HepG2 (cell line): ENCODE measurements around the gene DCST2. TPM values are rescaled to one million over a fixed set of nuclear protein-coding genes. Genes with fewer than 3 reads are reported as not detected.

ENCODE experiments used
- ATAC-seq: fragments of 200-7000 bp; cut with Tn5 transposase; 3 replicates; pipeline ENCODE4 v1.9.1; 2020; ENCODE audit warnings: mild to moderate bottlenecking, moderate library complexity
- BruUV-seq: library from RNA; stranded (reverse); fragments of 400-500 nt; replicated peaks from 2 replicates; lab custom pipeline; 2021; lab: Mats Ljungman, UMichigan
- CTCF ChIA-PET: fragments of 300-600 bp; formaldehyde crosslinking; extraction: SDS; loops from one replicate; lab custom pipeline; 2021; ENCODE audit warnings: low total read pairs, inconsistent platforms, low intra/inter-chr PET ratio; lab: Yijun Ruan, JAX
- POLR2A ChIA-PET: fragments of 350-600 bp; sonication (Branson Sonifier 250); formaldehyde crosslinking; loops from one replicate; lab custom pipeline; 2020; ENCODE audit warnings: antibody characterized with exemption, inconsistent platforms; lab: Yijun Ruan, JAX
- DNase-seq: peaks from one replicate; pipeline ENCODE4 v3.0.0-alpha.2; 2015; ENCODE audit warnings: low spot score
- FAIRE-seq: peaks from 3 replicates; lab custom pipeline; 2011; peaks lifted over from hg19 to GRCh38; lab: Jason Lieb, UNC
- H2AFZ ChIP-seq: one replicate; pipeline ENCODE4 v1.6.1; 2011; ENCODE audit warnings: low read length, inconsistent platforms
- H3K27ac ChIP-seq: fragments of 300-600 bp; 3 replicates; pipeline ENCODE4 v1.8.0; 2011; ENCODE audit warnings: mixed run types, mild to moderate bottlenecking, mixed read lengths, low read length, inconsistent platforms; ENCODE audit not compliant: insufficient read depth; ENCODE audit errors: extremely low read length
- H3K27me3 ChIP-seq, 2 experiments: fragments of 200-600 bp in 1 of 2; 2 replicates in 1 of 2; 3 replicates in 1 of 2; pipeline versions ENCODE4 v1.6.0 to v1.8.0; 2011; ENCODE audit warnings: low read length in 2 of 2, mild to moderate bottlenecking in 2 of 2, moderate library complexity in 2 of 2, inconsistent platforms in 1 of 2; ENCODE audit not compliant: insufficient read depth in 2 of 2, control insufficient read depth in 1 of 2
- H3K36me3 ChIP-seq, 2 experiments: fragments of 200-600 bp in 1 of 2; replicated peaks in 1 of 2; 2 replicates in 1 of 2; 3 replicates in 1 of 2; pipeline versions ENCODE4 v1.5.1 to v1.8.0; 2011; ENCODE audit warnings: low read length in 2 of 2, inconsistent platforms in 1 of 2; ENCODE audit not compliant: insufficient read depth in 2 of 2, control insufficient read depth in 1 of 2
- H3K4me1 ChIP-seq: 2 replicates; pipeline ENCODE4 v1.5.1; 2012; ENCODE audit warnings: low read length, inconsistent platforms; ENCODE audit not compliant: insufficient read depth
- H3K4me2 ChIP-seq: 2 replicates; pipeline ENCODE4 v1.6.0; 2011; ENCODE audit warnings: low read depth, low read length, inconsistent platforms
- H3K4me3 ChIP-seq, 3 experiments: fragments of 200-600 bp in 1 of 3; sonication (generic), shearing (Covaris generic) in 1 of 3; replicated peaks in 1 of 3; 2 replicates each; pipeline ENCODE4 v1.5.1; 2011 to 2016; ENCODE audit warnings: low read length in 3 of 3, inconsistent platforms in 2 of 3, low read depth in 2 of 3, mild to moderate bottlenecking in 2 of 3, control low read depth in 1 of 3, mixed read lengths in 1 of 3; ENCODE audit not compliant: insufficient read depth in 1 of 3
- H3K79me2 ChIP-seq: one replicate; pipeline ENCODE4 v1.6.1; 2011; ENCODE audit warnings: low read length, inconsistent platforms; ENCODE audit not compliant: insufficient read depth
- H3K9ac ChIP-seq: 2 replicates; pipeline ENCODE4 v1.6.0; 2011; ENCODE audit warnings: mild to moderate bottlenecking, low read depth, low read length, inconsistent platforms; ENCODE audit not compliant: insufficient read depth
- H3K9me3 ChIP-seq: 2 replicates; pipeline ENCODE4 v1.5.1; 2012; ENCODE audit warnings: mild to moderate bottlenecking, low read length
- H4K20me1 ChIP-seq: 2 replicates; pipeline ENCODE4 v1.6.0; 2011; ENCODE audit warnings: inconsistent platforms, mild to moderate bottlenecking, low read length, moderate library complexity; ENCODE audit not compliant: insufficient read depth
- BORCS8-MEF2B ChIP-seq: sonication (generic); formaldehyde crosslinking; IDR thresholded peaks from 2 replicates; pipeline ENCODE4 v1.8.0; 2022; ENCODE audit warnings: mild to moderate bottlenecking, missing genetic modification reagents
- ESRRA ChIP-seq: sonication (generic); formaldehyde crosslinking; IDR thresholded peaks from 2 replicates; pipeline ENCODE4 v1.5.1; 2020; ENCODE audit warnings: mild to moderate bottlenecking, low read depth, missing genetic modification reagents
- FOXC1 ChIP-seq: sonication (generic); formaldehyde crosslinking; IDR thresholded peaks from 2 replicates; pipeline ENCODE4 v1.8.0; 2022; ENCODE audit warnings: mild to moderate bottlenecking, missing genetic modification reagents, borderline replicate concordance
- FOXK1 ChIP-seq: sonication (generic); formaldehyde crosslinking; IDR thresholded peaks from 2 replicates; pipeline ENCODE4 v1.4.0; 2020; ENCODE audit warnings: low read depth, missing genetic modification reagents, borderline replicate concordance
- HNRNPUL1 ChIP-seq: fragments of 200-400 bp; formaldehyde crosslinking; IDR thresholded peaks from 2 replicates; pipeline ENCODE4 v1.6.1; 2017; ENCODE audit warnings: low read depth, mild to moderate bottlenecking, low read length, moderate library complexity
- KDM5B ChIP-seq: sonication (generic); formaldehyde crosslinking; IDR thresholded peaks from 2 replicates; pipeline ENCODE4 v1.4.0; 2020; ENCODE audit warnings: missing genetic modification reagents, mild to moderate bottlenecking, borderline replicate concordance
- MED13 ChIP-seq: sonication (generic); formaldehyde crosslinking; IDR thresholded peaks from 2 replicates; pipeline ENCODE4 v1.5.0; 2020; ENCODE audit warnings: missing genetic modification reagents
- MIER2 ChIP-seq: IDR thresholded peaks from 2 replicates; pipeline ENCODE4 v1.6.1; 2016; ENCODE audit warnings: missing biosample characterization, missing genetic modification reagents
- PHF8 ChIP-seq: sonication (generic); formaldehyde crosslinking; IDR thresholded peaks from 2 replicates; pipeline ENCODE4 v1.5.0; 2020; ENCODE audit warnings: missing genetic modification reagents
- TOPORS ChIP-seq: sonication (generic); formaldehyde crosslinking; IDR thresholded peaks from 2 replicates; pipeline ENCODE4 v1.8.0; 2023; ENCODE audit warnings: mild to moderate bottlenecking, missing genetic modification reagents
- YEATS4 ChIP-seq: sonication (generic); formaldehyde crosslinking; IDR thresholded peaks from 2 replicates; pipeline ENCODE4 v1.4.0; 2020; ENCODE audit warnings: missing genetic modification reagents, borderline replicate concordance
- ZFAT ChIP-seq: sonication (generic); formaldehyde crosslinking; conservative IDR thresholded peaks from 2 replicates; pipeline ENCODE4 v1.8.1; 2023; ENCODE audit warnings: missing genetic modification reagents, inconsistent platforms
- ZNF121 ChIP-seq: sonication (generic); formaldehyde crosslinking; IDR thresholded peaks from 2 replicates; pipeline ENCODE4 v1.5.0; 2020; ENCODE audit warnings: mild to moderate bottlenecking, missing genetic modification reagents
- ZNF317 ChIP-seq: sonication (generic); formaldehyde crosslinking; IDR thresholded peaks from 2 replicates; pipeline ENCODE4 v1.5.0; 2020; ENCODE audit warnings: mild to moderate bottlenecking, missing genetic modification reagents
- ZNF350 ChIP-seq: sonication (generic); formaldehyde crosslinking; IDR thresholded peaks from 2 replicates; pipeline ENCODE4 v1.4.0; 2020; ENCODE audit warnings: mild to moderate bottlenecking, low read depth, missing genetic modification reagents, borderline replicate concordance
- ZNF776 ChIP-seq: sonication (generic); formaldehyde crosslinking; IDR thresholded peaks from 2 replicates; pipeline ENCODE4 v1.4.0; 2020; ENCODE audit warnings: mild to moderate bottlenecking, missing genetic modification reagents
- ZNF788 ChIP-seq: sonication (generic); formaldehyde crosslinking; IDR thresholded peaks from 2 replicates; pipeline ENCODE4 v1.5.0; 2020; ENCODE audit warnings: mild to moderate bottlenecking, missing genetic modification reagents, borderline replicate concordance
- WGBS: methylation state at CpG from one replicate; pipeline ENCODE4 v1.1.6; 2017; ENCODE audit warnings: low lambda C conversion rate; 5-methylcytosine and 5-hydroxymethylcytosine counted together
- in situ Hi-C: cut with HindIII; loops from 2 replicates; pipeline ENCODE4 v1.10.0; 2017; ENCODE audit warnings: low pct_unique_long_range_greater_than_20kb; ENCODE audit not compliant: extremely low pct_ligation_motif_present
- intact Hi-C: fragments of 100-400 bp; cut with micrococcal nuclease; formaldehyde crosslinking; loops from one replicate; pipeline ENCODE4 v1.10.0; 2022; ENCODE audit not compliant: unreplicated experiment
- polyA plus RNA-seq, 8 experiments: library from polyadenylated mRNA; depleted of rRNA in 3 of 8; stranded (reverse) in 7 of 8; unstranded in 1 of 8; fragments of >200 nt; fragmentation: Illumina TruSeq in 4 of 8; extraction: Trizol in 4 of 8; gene quantifications; 2 replicates each; pipeline versions ENCODE4 v1.2.1 to v1.2.3, GENCODE V29; 2011 to 2016; ENCODE audit warnings: low read depth in 4 of 8, missing spikeins in 1 of 8, mixed read lengths in 1 of 8; ENCODE audit not compliant: insufficient read depth in 1 of 8
- total RNA-seq, 5 experiments: library from RNA; depleted of rRNA; stranded (reverse); fragments of >200 nt; fragmentation: Illumina TruSeq; extraction: Trizol; gene quantifications; 2 replicates each; pipeline ENCODE4 v1.2.3, GENCODE V29; 2016; ENCODE audit warnings: low read depth in 1 of 5
- TF ChIP-seq, protein P1 (sequence below): sonication (generic); formaldehyde crosslinking; IDR thresholded peaks from 2 replicates; pipeline ENCODE4 v1.5.1; 2020; ENCODE audit warnings: mild to moderate bottlenecking, missing genetic modification reagents, borderline replicate concordance
- TF ChIP-seq, protein P2 (sequence below): sonication (generic); formaldehyde crosslinking; IDR thresholded peaks from 2 replicates; pipeline ENCODE4 v1.8.0; 2022; ENCODE audit warnings: missing genetic modification reagents, mild to moderate bottlenecking, borderline replicate concordance

The DCST2 gene
- total and polyA plus RNA-seq, 2 of the 13 experiments (the other 11 are each of a cell fraction or from before 2014, with no cell fraction given): 0.74 TPM; not detected in 1

DNA sequence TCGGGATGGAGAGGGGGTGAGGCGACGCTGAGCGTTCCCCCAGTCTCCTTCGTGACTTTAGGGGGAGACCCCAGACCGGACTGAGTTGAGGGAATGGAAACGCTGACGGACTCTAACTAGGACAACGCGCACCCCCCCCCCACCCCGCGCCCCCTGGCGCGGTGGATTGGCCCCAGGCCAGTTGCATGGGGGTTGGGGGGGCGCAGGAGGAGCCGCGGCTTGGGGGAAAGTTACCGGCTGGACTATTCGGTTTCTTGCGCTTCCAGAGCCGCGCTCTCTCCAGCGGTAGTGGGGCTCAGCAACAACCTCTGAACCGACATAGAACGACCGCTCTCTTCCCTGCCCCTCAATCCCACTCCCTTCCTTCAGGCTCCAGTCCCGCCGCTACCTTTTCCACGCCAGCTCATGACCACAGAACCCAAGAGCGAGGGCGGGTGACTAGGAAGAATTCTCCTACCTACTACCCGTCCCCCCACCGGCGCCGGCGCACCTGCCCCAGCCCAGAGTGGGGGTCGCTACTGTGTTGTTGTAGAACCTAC is 30.3 kb downstream of the DCST2 start:
- in situ Hi-C loops: no loop called here
- peaks cover 57% of the 10 kb centered on the region for H3K4me1 ChIP-seq
- no peak for DNase-seq
- no peak overlapping the region for H2AFZ ChIP-seq
- POLR2A ChIA-PET: interaction anchor here (0.6 to 6.7 kb wide), 9 partner anchors 11 to 223 kb away, joined by 3 to 90 read pairs (median 4); partner anchors contain the start of genes PMVK and SLC50A1
- no peak for FAIRE-seq
- H3K27me3 ChIP-seq: no peaks in the 10 kb centered on the region; a peak in 1 of 5 replicates
- H3K27ac ChIP-seq: peak overlapping the region; percentile 97
- H3K4me2 ChIP-seq: peak overlapping the region; percentile 89
- 0% methylated on average over 15 of the region's 37 CpGs for WGBS
- TSS peak; percentile 49 for BruUV-seq
- H3K9ac ChIP-seq: peak overlapping the region; percentile 95
- H3K36me3 ChIP-seq: no peaks in the 10 kb centered on the region; a peak in 1 of 5 replicates
- peaks cover 4% of the 10 kb centered on the region; the same call in 1 of the 2 replicates for H4K20me1 ChIP-seq
- ATAC-seq: no peak
- H3K9me3 ChIP-seq: no peaks in the 10 kb centered on the region
- peak overlapping the region; percentile 86 to 98 (median 98) for H3K4me3 ChIP-seq
- H3K79me2 ChIP-seq: peaks cover 39% of the 10 kb centered on the region
- intact Hi-C loops: loop anchor here (5.0 kb wide), 1 partner anchor 446 kb away; the partner anchor contains the start of gene UBE2Q1
- CTCF ChIA-PET: interaction anchor here (1.6 to 6.8 kb wide), 2 partner anchors 14 kb away, joined by 5 to 54 read pairs; no protein-coding TSS in a partner anchor
- TF ChIP-seq FOXC1 (CRISPR knock-in tag): peak; percentile 35; the same call in 1 of the 2 replicates
- TF ChIP-seq ZNF788: no peak
- no peak for TF ChIP-seq MIER2 (CRISPR knock-in tag)
- no peak for TF ChIP-seq ZNF350 (CRISPR knock-in tag)
- no peak for TF ChIP-seq ZNF121
- TF ChIP-seq BORCS8-MEF2B (CRISPR knock-in tag): no peak
- no peak for TF ChIP-seq HNRNPUL1
- TF ChIP-seq TOPORS (CRISPR knock-in tag): 0 out of 2 replicates have a peak, but pooled peaks have one; percentile 30
- no peak for TF ChIP-seq ESRRA
- TF ChIP-seq, protein P1, sequence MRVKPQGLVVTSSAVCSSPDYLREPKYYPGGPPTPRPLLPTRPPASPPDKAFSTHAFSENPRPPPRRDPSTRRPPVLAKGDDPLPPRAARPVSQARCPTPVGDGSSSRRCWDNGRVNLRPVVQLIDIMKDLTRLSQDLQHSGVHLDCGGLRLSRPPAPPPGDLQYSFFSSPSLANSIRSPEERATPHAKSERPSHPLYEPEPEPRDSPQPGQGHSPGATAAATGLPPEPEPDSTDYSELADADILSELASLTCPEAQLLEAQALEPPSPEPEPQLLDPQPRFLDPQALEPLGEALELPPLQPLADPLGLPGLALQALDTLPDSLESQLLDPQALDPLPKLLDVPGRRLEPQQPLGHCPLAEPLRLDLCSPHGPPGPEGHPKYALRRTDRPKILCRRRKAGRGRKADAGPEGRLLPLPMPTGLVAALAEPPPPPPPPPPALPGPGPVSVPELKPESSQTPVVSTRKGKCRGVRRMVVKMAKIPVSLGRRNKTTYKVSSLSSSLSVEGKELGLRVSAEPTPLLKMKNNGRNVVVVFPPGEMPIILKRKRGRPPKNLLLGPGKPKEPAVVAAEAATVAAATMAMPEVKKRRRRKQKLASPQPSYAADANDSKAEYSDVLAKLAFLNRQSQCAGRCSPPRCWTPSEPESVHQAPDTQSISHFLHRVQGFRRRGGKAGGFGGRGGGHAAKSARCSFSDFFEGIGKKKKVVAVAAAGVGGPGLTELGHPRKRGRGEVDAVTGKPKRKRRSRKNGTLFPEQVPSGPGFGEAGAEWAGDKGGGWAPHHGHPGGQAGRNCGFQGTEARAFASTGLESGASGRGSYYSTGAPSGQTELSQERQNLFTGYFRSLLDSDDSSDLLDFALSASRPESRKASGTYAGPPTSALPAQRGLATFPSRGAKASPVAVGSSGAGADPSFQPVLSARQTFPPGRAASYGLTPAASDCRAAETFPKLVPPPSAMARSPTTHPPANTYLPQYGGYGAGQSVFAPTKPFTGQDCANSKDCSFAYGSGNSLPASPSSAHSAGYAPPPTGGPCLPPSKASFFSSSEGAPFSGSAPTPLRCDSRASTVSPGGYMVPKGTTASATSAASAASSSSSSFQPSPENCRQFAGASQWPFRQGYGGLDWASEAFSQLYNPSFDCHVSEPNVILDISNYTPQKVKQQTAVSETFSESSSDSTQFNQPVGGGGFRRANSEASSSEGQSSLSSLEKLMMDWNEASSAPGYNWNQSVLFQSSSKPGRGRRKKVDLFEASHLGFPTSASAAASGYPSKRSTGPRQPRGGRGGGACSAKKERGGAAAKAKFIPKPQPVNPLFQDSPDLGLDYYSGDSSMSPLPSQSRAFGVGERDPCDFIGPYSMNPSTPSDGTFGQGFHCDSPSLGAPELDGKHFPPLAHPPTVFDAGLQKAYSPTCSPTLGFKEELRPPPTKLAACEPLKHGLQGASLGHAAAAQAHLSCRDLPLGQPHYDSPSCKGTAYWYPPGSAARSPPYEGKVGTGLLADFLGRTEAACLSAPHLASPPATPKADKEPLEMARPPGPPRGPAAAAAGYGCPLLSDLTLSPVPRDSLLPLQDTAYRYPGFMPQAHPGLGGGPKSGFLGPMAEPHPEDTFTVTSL (CRISPR knock-in tag): no peak
- 0 out of 2 replicates have a peak, but pooled peaks have one; percentile 2 for TF ChIP-seq KDM5B (CRISPR knock-in tag)
- TF ChIP-seq FOXK1 (CRISPR knock-in tag): no peak
- TF ChIP-seq PHF8: peak; percentile 51
- no peak for TF ChIP-seq ZNF317 (CRISPR knock-in tag)
- TF ChIP-seq ZFAT (CRISPR knock-in tag): no peak
- no peak for TF ChIP-seq ZNF776 (CRISPR knock-in tag)
- TF ChIP-seq MED13: no peak
- TF ChIP-seq, protein P2, sequence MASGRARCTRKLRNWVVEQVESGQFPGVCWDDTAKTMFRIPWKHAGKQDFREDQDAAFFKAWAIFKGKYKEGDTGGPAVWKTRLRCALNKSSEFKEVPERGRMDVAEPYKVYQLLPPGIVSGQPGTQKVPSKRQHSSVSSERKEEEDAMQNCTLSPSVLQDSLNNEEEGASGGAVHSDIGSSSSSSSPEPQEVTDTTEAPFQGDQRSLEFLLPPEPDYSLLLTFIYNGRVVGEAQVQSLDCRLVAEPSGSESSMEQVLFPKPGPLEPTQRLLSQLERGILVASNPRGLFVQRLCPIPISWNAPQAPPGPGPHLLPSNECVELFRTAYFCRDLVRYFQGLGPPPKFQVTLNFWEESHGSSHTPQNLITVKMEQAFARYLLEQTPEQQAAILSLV (CRISPR knock-in tag): peak; percentile 14; the same call in 1 of the 2 replicates
- no peak; the same call in 1 of the 2 replicates for TF ChIP-seq YEATS4 (CRISPR knock-in tag)
